Hepatocyte (in vitro differentiated cells): Measurements from ENCODE around the gene RYK. TPM values are rescaled to one million over a fixed set of nuclear protein-coding genes. Genes with fewer than 3 reads are reported as not detected.

ENCODE experiments used
- DNase-seq: peaks from one replicate; pipeline ENCODE4 v3.0.0-alpha.2; 2016; ENCODE audit warnings: low spot score
- H2AFZ ChIP-seq: fragments of 200-600 bp; sonication (generic); 2 replicates; pipeline ENCODE4 v1.6.0; 2016; ENCODE audit warnings: antibody characterized with exemption, mild to moderate bottlenecking
- H3K27ac ChIP-seq: fragments of 200-600 bp; sonication (generic); 2 replicates; pipeline ENCODE4 v1.5.1; 2016; ENCODE audit warnings: mild to moderate bottlenecking
- H3K27me3 ChIP-seq: fragments of 200-600 bp; sonication (generic); 2 replicates; pipeline ENCODE4 v1.6.1; 2016
- H3K36me3 ChIP-seq: fragments of 200-600 bp; sonication (generic); replicated peaks from 2 replicates; pipeline ENCODE4 v1.5.1; 2016; ENCODE audit warnings: low read depth; ENCODE audit not compliant: insufficient read depth
- H3K4me1 ChIP-seq: fragments of 200-600 bp; sonication (generic); 2 replicates; pipeline ENCODE4 v1.5.1; 2016; ENCODE audit warnings: mild to moderate bottlenecking, moderate library complexity; ENCODE audit not compliant: insufficient read depth
- H3K4me2 ChIP-seq: fragments of 200-600 bp; sonication (generic); 2 replicates; pipeline ENCODE4 v1.6.0; 2016
- H3K4me3 ChIP-seq: fragments of 200-600 bp; sonication (generic); 2 replicates; pipeline ENCODE4 v1.5.1; 2016; ENCODE audit warnings: mild to moderate bottlenecking
- H3K79me2 ChIP-seq: fragments of 200-600 bp; sonication (generic); 2 replicates; pipeline ENCODE4 v1.6.0; 2017; ENCODE audit warnings: mild to moderate bottlenecking
- H3K9me2 ChIP-seq: fragments of 200-600 bp; sonication (generic); replicated peaks from 2 replicates; pipeline ENCODE4 v1.6.0; 2017; ENCODE audit warnings: mild to moderate bottlenecking; ENCODE audit not compliant: insufficient read depth
- H3K9me3 ChIP-seq: fragments of 200-600 bp; sonication (generic); 2 replicates; pipeline ENCODE4 v1.5.1; 2016; ENCODE audit warnings: low read depth, mild to moderate bottlenecking
- H4K20me1 ChIP-seq: fragments of 200-600 bp; sonication (generic); 2 replicates; pipeline ENCODE4 v1.6.0; 2016; ENCODE audit warnings: mild to moderate bottlenecking; ENCODE audit not compliant: insufficient read depth, poor library complexity, severe bottlenecking
- CTCF ChIP-seq: fragments of 200-600 bp; sonication (generic); IDR thresholded peaks from 2 replicates; pipeline ENCODE4 v1.5.1; 2016; ENCODE audit warnings: antibody characterized with exemption, mild to moderate bottlenecking; ENCODE audit not compliant: poor library complexity
- EZH2 ChIP-seq: fragments of 200-600 bp; sonication (generic); IDR thresholded peaks from 2 replicates; pipeline ENCODE4 v1.6.1; 2016; ENCODE audit warnings: antibody characterized with exemption, mild to moderate bottlenecking, borderline replicate concordance
- EZH2phosphoT487 ChIP-seq: fragments of 200-600 bp; sonication (generic); IDR thresholded peaks from one replicate; pipeline ENCODE4 v1.6.1; 2018; ENCODE audit warnings: antibody characterized with exemption, mild to moderate bottlenecking, low read depth, moderate library complexity; ENCODE audit not compliant: unreplicated experiment, severe bottlenecking
- WGBS: methylation state at CpG from one replicate; pipeline ENCODE4 v1.1.6; 2016; ENCODE audit warnings: low lambda C conversion rate; ENCODE audit errors: missing lambda C conversion rate; 5-methylcytosine and 5-hydroxymethylcytosine counted together
- polyA plus RNA-seq: library from polyadenylated mRNA; unstranded; fragments of >200 nt; fragmentation: Nextera tagmentation; extraction: Ambion mirVana; gene quantifications from 2 replicates; pipeline ENCODE4 v1.2.1, GENCODE V29; 2016
- total RNA-seq: library from RNA; depleted of rRNA; stranded (reverse); fragments of >200 nt; gene quantifications from 2 replicates; pipeline ENCODE4 v1.2.3, GENCODE V29; 2014

The RYK gene
- total and polyA plus RNA-seq, 2 experiments from 2014 or later, result 56.5 to 102 TPM

DNA sequence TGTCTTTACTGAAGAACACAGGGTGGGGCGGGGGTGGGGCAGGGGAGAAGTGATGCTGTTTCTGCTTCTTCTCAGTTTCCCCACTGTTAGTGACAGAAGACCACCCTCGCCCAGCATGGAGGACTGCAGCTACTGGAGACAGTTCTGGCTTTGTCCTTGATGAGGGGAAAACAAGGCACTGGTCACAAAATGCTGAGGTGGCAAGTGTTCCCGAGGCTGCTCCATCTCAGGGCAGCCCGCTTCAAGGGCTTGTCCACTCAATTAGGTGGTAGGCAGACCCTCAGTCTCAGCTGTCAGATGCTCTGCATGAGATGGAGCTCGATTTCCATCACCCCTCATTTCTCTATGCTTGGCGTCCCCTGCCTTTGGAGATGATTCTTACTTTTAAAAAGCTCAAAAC is 33.8 kb upstream of the RYK start:
- no peaks in the 10 kb centered on the region for H3K36me3 ChIP-seq
- no peak overlapping the region for H3K4me3 ChIP-seq
- TF ChIP-seq EZH2 (no peak), EZH2phosphoT487 (no peak), CTCF (no peak)
- no peaks in the 10 kb centered on the region for H3K9me3 ChIP-seq
- H3K9me2 ChIP-seq, result no peaks in the 10 kb centered on the region
- no peak overlapping the region for H3K4me2 ChIP-seq
- H4K20me1 ChIP-seq, result no peaks in the 10 kb centered on the region
- no peaks in the 10 kb centered on the region for H3K27me3 ChIP-seq
- H3K79me2 ChIP-seq, result no peaks in the 10 kb centered on the region
- no peak overlapping the region for H2AFZ ChIP-seq
- H3K27ac ChIP-seq, result no peak overlapping the region
- DNase-seq, result no peak
- 91% methylated on average over 6 of the region's 6 CpGs for WGBS
- no peaks in the 10 kb centered on the region for H3K4me1 ChIP-seq

- no peak for TF ChIP-seq EZH2phosphoT487
- no peak for TF ChIP-seq CTCF
- no peak for TF ChIP-seq EZH2
- 66% methylated on average over 8 of the region's 8 CpGs for WGBS
Observed at GRCh38 chr3:134282659-134283047, 32.0 kb upstream of the RYK start.

DNA sequence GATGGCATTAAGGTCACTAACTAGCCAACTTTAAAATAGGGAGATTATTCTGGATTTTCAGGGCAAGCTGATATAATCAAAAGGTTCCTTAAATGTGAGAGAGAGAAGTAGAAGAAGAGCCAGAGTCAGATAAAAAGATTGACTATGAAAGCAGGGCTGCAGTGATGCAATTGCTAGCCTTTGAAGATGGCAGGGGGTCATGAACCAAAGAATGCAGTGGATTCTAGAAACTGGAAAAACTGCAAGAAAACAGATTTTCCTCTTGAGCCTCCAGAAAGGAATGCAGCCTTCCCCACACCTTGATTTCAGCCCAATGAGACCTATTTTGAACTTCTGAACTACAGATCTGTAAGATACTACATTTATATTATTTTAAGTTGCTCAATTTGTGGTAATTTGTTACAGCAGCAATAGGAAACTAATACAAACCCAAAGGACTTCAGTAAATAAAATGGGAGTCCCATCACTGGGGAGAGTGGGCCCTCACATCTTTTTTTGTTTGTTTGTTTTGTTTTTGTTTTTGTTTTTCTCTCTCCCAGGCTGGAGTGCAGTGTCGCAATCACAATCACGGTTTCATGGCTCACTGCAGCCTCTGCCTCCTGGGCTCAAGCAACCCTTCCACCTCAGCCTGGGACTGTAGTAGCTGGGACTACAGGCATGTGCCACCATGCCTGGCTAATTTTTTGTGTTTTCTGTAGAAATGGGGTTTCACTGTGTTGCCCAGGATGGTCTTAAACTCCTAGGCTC is 31.4 kb upstream of the RYK start:
- Histone ChIP-seq H3K9me3 (no peaks in the 10 kb centered on the region), H3K27ac (peak overlapping the region; percentile 48), H3K27me3 (no peaks in the 10 kb centered on the region), H3K9me2 (no peaks in the 10 kb centered on the region), H3K79me2 (no peaks in the 10 kb centered on the region), H4K20me1 (no peaks in the 10 kb centered on the region), H3K4me2 (no peak overlapping the region), H3K4me3 (no peak overlapping the region), H2AFZ (no peak overlapping the region), H3K36me3 (no peaks in the 10 kb centered on the region), H3K4me1 (no peaks in the 10 kb centered on the region)
- WGBS, result 83% methylated on average over 2 of the region's 2 CpGs
- no peak for DNase-seq
- no peak for TF ChIP-seq EZH2
- no peak for TF ChIP-seq EZH2phosphoT487
- no peak for TF ChIP-seq CTCF

More at GRCh38 chr3:134282659-134283047, 32.0 kb upstream of the RYK start:
- H4K20me1 ChIP-seq, result no peaks in the 10 kb centered on the region
- H3K4me3 ChIP-seq, result no peak overlapping the region
- H3K36me3 ChIP-seq, result no peaks in the 10 kb centered on the region
- no peaks in the 10 kb centered on the region for H3K9me2 ChIP-seq
- H3K9me3 ChIP-seq, result no peaks in the 10 kb centered on the region
- no peak overlapping the region for H2AFZ ChIP-seq
- no peaks in the 10 kb centered on the region for H3K79me2 ChIP-seq
- no peak overlapping the region for H3K4me2 ChIP-seq
- H3K4me1 ChIP-seq, result no peaks in the 10 kb centered on the region
- H3K27ac ChIP-seq, result peak overlapping the region; percentile 48
- no peaks in the 10 kb centered on the region for H3K27me3 ChIP-seq
- DNase-seq, result peak; percentile 37
